DOHH2 (cell line): Measurements from ENCODE around the gene TFDP1.

Experiments
- CTCF ChIP-seq: fragments of 200-600 bp; sonication (generic); IDR thresholded peaks from one replicate; pipeline ENCODE4 v1.5.1; 2014; ENCODE audit warnings: antibody characterized with exemption, mild to moderate bottlenecking, low read depth, low read length; ENCODE audit not compliant: poor library complexity, severe bottlenecking
- EZH2phosphoT487 ChIP-seq: fragments of 200-600 bp; sonication (generic); IDR thresholded peaks from 2 replicates; pipeline ENCODE4 v1.6.1; 2017; ENCODE audit warnings: borderline replicate concordance, mild to moderate bottlenecking, antibody characterized with exemption, low read length, moderate library complexity, mixed read lengths

GRCh38 chr13:113537909-113538688, 46.5 kb upstream of the TFDP1 start:
- TF ChIP-seq CTCF = no peak
- TF ChIP-seq EZH2phosphoT487 = no peak
